Left kidney (tissue), 2 donors: Measurements from ENCODE around the gene YDJC. TPM values are rescaled to one million over a fixed set of nuclear protein-coding genes. Genes with fewer than 3 reads are reported as not detected.
"Not testable (repeated sequence)": the region's sequence is repeated elsewhere in the genome, so short reads cannot be mapped to it uniquely, and the experiment has no call there.

Experiments
- DNase-seq: peaks from one replicate; pipeline ENCODE4 v3.0.0-alpha.2; 2013
- polyA plus RNA-seq: library from polyadenylated mRNA; unstranded; fragments of 120-200 nt; gene quantifications from one replicate; pipeline ENCODE4 v1.2.1, GENCODE V29; 2013; ENCODE audit not compliant: insufficient read length

YDJC gene
- polyA plus RNA-seq, 1 donor = 8.8 TPM

GRCh38 chr22:21582801-21583740 is 46.8 kb downstream of the YDJC start:
- DNase-seq = no peak

DNA sequence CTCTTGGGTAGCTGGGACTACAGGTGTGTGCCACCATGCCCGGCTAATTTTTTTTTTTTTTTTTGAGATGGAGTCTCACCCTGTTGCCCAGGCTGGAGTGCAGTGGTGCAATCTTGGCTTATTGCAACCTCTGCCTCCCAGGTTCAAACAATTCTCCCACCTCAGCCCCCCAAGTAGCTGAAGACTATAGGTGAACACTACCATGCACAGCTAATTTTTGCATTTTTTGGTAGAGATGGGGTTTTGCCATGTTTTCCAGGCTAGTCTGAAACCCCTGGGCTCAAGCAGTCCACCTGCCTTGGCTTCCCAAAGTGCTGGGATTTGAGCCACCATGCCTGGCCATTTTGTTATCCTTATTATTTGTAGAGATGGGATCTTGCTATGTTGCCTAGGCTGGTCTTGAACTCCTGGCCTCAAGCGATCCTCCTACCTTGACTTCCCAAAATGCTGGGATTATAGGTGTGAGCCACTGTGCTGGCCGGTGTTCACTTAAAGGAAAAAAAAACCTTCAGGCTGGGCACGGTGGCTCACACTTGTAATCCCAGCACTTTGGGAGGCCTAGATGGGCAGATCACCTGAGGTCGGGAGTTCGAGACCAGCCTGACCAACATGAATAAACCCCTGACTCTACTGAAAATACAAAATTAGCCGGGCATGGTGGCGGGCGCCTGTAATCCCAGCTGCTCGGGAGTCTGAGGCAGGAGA is 48.7 kb downstream of the YDJC start:
- DNase-seq = not testable (repeated sequence)

DNA sequence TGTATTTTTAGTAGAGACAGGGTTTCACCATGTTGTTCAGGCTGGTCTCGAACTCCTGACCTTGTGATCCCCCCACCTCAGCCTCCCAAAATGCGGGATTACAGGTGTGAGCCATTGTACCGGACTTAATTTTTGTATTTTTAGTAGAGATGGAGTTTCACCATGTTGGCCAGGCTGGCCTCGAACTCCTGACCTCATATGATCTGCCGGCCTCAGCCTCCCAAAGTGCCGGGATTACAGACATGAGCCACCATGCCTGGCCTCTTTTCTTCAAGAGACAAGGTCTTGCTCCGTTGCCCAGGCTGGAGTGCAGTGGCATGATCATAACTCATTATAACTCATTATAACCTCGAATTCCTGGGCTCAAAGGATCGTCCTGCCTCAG is 49.2 kb downstream of the YDJC start:
- DNase-seq = not testable (repeated sequence)

DNA sequence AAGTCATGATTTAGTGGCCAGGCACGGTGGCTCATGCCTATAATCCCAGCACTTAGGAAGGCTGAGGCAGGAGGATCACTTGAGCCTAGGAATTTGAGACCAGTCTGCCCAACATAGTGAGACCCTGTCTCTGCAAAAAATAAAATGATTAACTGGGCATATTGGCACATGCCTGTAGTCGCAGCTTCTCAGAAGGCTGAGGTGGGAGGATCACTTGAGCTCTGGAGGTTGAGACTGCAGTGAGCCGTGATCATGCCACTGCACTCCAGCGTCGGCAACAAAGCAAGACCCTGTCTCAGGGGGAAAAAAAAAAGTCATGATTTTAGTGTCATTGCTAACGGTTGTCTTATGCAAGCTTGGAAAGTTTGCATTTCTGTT is 50.4 kb downstream of the YDJC start:
- DNase-seq = no peak

Other genes starting within 250 kb of the YDJC start
- not detected for gene RIMBP3B, start 246.3 kb downstream of the YDJC start, polyA plus RNA-seq
- 9.7 TPM for gene HIC2, start 212.7 kb downstream of the YDJC start, polyA plus RNA-seq
- gene TMEM191C, start 162.6 kb downstream of the YDJC start, polyA plus RNA-seq = 1.8 TPM
- 0.20 TPM for gene RIMBP3C, start 78.6 kb downstream of the YDJC start, polyA plus RNA-seq
- gene UBE2L3, start 62.3 kb downstream of the YDJC start, polyA plus RNA-seq = 53.8 TPM
- gene CCDC116, start 2.7 kb upstream of the YDJC start, polyA plus RNA-seq = 0.58 TPM
- gene SDF2L1, start 12.3 kb upstream of the YDJC start, polyA plus RNA-seq = 13.1 TPM
- gene PPIL2, start 36.0 kb upstream of the YDJC start, polyA plus RNA-seq = 42.0 TPM
- 20.9 TPM for gene YPEL1, start 105.8 kb upstream of the YDJC start, polyA plus RNA-seq
- 142 TPM for gene MAPK1, start 237.6 kb upstream of the YDJC start, polyA plus RNA-seq